Tibial nerve (tissue), 4 donors: Measurements from ENCODE around the gene MACIR. TPM values are rescaled to one million over a fixed set of nuclear protein-coding genes. Genes with fewer than 3 reads are reported as not detected.

Source experiments
- DNase-seq, 2 donors: peaks; one replicate each; pipeline ENCODE4 v3.0.0-alpha.2; 2019; ENCODE audit warnings: low spot score in 2 of 2
- H3K27ac ChIP-seq, 4 donors: fragments of 200-600 bp; sonication (generic) in 3 of 4; one replicate each; pipeline ENCODE4 v1.5.1; 2017 to 2019; ENCODE audit warnings: mild to moderate bottlenecking in 1 of 4
- H3K27me3 ChIP-seq, 2 donors: fragments of 200-600 bp; sonication (generic) in 1 of 2; one replicate each; pipeline versions ENCODE4 v1.5.1 to v1.6.0; 2017 to 2019
- H3K36me3 ChIP-seq, 3 donors: fragments of 200-600 bp; sonication (generic); one replicate each; pipeline ENCODE4 v1.5.1; 2018 to 2019
- H3K4me1 ChIP-seq, 4 donors: fragments of 200-600 bp; sonication (generic) in 3 of 4; one replicate each; pipeline ENCODE4 v1.5.1; 2017 to 2019
- H3K4me3 ChIP-seq, 4 donors: fragments of 200-600 bp; sonication (generic) in 3 of 4; one replicate each; pipeline ENCODE4 v1.5.1; 2017 to 2019; ENCODE audit warnings: mild to moderate bottlenecking in 1 of 4, moderate library complexity in 1 of 4
- H3K9me3 ChIP-seq, 4 donors: fragments of 200-600 bp; sonication (generic) in 3 of 4; one replicate each; pipeline ENCODE4 v1.5.1; 2017 to 2019
- CTCF ChIP-seq, 5 experiments: fragments of 200-600 bp in 3 of 5; fragments of 450-650 bp in 2 of 5; sonication (generic) in 3 of 5; IDR thresholded peaks; one replicate each; pipeline ENCODE4 v1.5.1; 2016 to 2019; ENCODE audit warnings: antibody characterized with exemption in 5 of 5, mild to moderate bottlenecking in 3 of 5, moderate library complexity in 2 of 5
- EP300 ChIP-seq, 2 donors: sonication (generic); formaldehyde crosslinking; IDR thresholded peaks; one replicate each; pipeline ENCODE4 v1.6.1; 2017; ENCODE audit warnings: antibody characterized with exemption in 2 of 2, mild to moderate bottlenecking in 1 of 2
- POLR2A ChIP-seq, 2 donors: fragments of 450-650 bp; IDR thresholded peaks; one replicate each; pipeline ENCODE4 v1.6.1; 2017; ENCODE audit warnings: antibody characterized with exemption in 2 of 2, mild to moderate bottlenecking in 2 of 2, moderate library complexity in 2 of 2
- WGBS, 2 donors: methylation state at CpG; one replicate each; pipeline ENCODE4 v1.1.5; 2018; 5-methylcytosine and 5-hydroxymethylcytosine counted together
- total RNA-seq, 4 donors: library from RNA; depleted of rRNA; stranded (reverse); fragments of >200 nt; gene quantifications; one replicate each; pipeline ENCODE4 v1.1.0, GENCODE V29; 2016

MACIR gene
- total RNA-seq, 4 donors from 2014 or later = 12.7 to 24.1 (median 17.1) TPM

GRCh38 chr5:103308774-103309173, 50.2 kb downstream of the MACIR start:
- TF ChIP-seq EP300 (IDR thresholded peaks at IDR 0.05) (no peak), CTCF (IDR thresholded peaks at IDR 0.05) (no peak), POLR2A (IDR thresholded peaks at IDR 0.05) (no peak)
- WGBS, 2 donors = 88% methylated on average over 3 of the region's 3 CpGs
- H3K27me3 ChIP-seq = no peaks in the 10 kb centered on the region
- no peaks in the 10 kb centered on the region for H3K4me1 ChIP-seq
- no peaks in the 10 kb centered on the region for H3K9me3 ChIP-seq
- H3K27ac ChIP-seq = no peak overlapping the region
- no peak for DNase-seq
- no peak overlapping the region for H3K4me3 ChIP-seq
- no peaks in the 10 kb centered on the region for H3K36me3 ChIP-seq

GRCh38 chr5:103313056-103313455, 54.5 kb downstream of the MACIR start:
- Histone ChIP-seq H3K4me1 (no peaks in the 10 kb centered on the region), H3K36me3 (no peaks in the 10 kb centered on the region), H3K27me3 (no peaks in the 10 kb centered on the region), H3K4me3 (no peak overlapping the region), H3K9me3 (no peaks in the 10 kb centered on the region), H3K27ac (no peak overlapping the region)
- 90 to 96% methylated on average over 3 of the region's 3 CpGs for WGBS, 2 donors
- no peak for DNase-seq
- TF ChIP-seq CTCF (IDR thresholded peaks at IDR 0.05) = no peak
- TF ChIP-seq EP300 (IDR thresholded peaks at IDR 0.05) = no peak
- no peak for TF ChIP-seq POLR2A (IDR thresholded peaks at IDR 0.05)

- 74 to 85% methylated on average over 3 of the region's 3 CpGs for WGBS, 2 donors
- H3K4me1 ChIP-seq = no peaks in the 10 kb centered on the region
- no peak for DNase-seq
- no peak overlapping the region for H3K27ac ChIP-seq
- H3K9me3 ChIP-seq = no peaks in the 10 kb centered on the region
- no peak overlapping the region for H3K4me3 ChIP-seq
- TF ChIP-seq CTCF (IDR thresholded peaks at IDR 0.05) = no peak
- no peak for TF ChIP-seq EP300 (IDR thresholded peaks at IDR 0.05)
- no peak for TF ChIP-seq POLR2A (IDR thresholded peaks at IDR 0.05)
- no peaks in the 10 kb centered on the region for H3K27me3 ChIP-seq
- no peaks in the 10 kb centered on the region for H3K36me3 ChIP-seq
Observed at GRCh38 chr5:103315455-103315854, 56.9 kb downstream of the MACIR start.

GRCh38 chr5:103327451-103327850, 68.9 kb downstream of the MACIR start:
- DNase-seq = no peak
- Histone ChIP-seq H3K36me3 (no peaks in the 10 kb centered on the region), H3K4me1 (no peaks in the 10 kb centered on the region), H3K4me3 (no peak overlapping the region), H3K27ac (no peak overlapping the region), H3K9me3 (no peaks in the 10 kb centered on the region), H3K27me3 (no peaks in the 10 kb centered on the region)
- TF ChIP-seq CTCF (IDR thresholded peaks at IDR 0.05) (no peak), EP300 (IDR thresholded peaks at IDR 0.05) (no peak), POLR2A (IDR thresholded peaks at IDR 0.05) (no peak)
- WGBS, 2 donors = 83 to 86% methylated on average over 1 of the region's 1 CpG

GRCh38 chr5:103327893-103328292, 69.3 kb downstream of the MACIR start:
- Histone ChIP-seq H3K4me1 (no peaks in the 10 kb centered on the region), H3K36me3 (no peaks in the 10 kb centered on the region), H3K27me3 (no peaks in the 10 kb centered on the region), H3K27ac (no peak overlapping the region), H3K9me3 (no peaks in the 10 kb centered on the region), H3K4me3 (no peak overlapping the region)
- DNase-seq = no peak
- TF ChIP-seq CTCF (IDR thresholded peaks at IDR 0.05) (no peak), EP300 (IDR thresholded peaks at IDR 0.05) (no peak), POLR2A (IDR thresholded peaks at IDR 0.05) (no peak)

Other genes with a start within 250 kb of the MACIR start
- gene GIN1, start 138.6 kb upstream of the MACIR start, total RNA-seq = 1 to 10 TPM; 2.9 to 9.2 (median 7.1) TPM
- 10 to 100 TPM; 36.6 to 62.1 (median 44.7) TPM for gene PPIP5K2, start 138.5 kb upstream of the MACIR start, total RNA-seq